Astrocyte of the cerebellum (primary cell): ENCODE data around the gene TMCC3.

Experiments
- DNase-seq: peaks from one replicate; pipeline ENCODE4 v3.0.0-alpha.2; 2011; ENCODE audit warnings: low read depth
- H3K4me3 ChIP-seq: 2 replicates; pipeline ENCODE4 v1.5.1; 2011; ENCODE audit warnings: mild to moderate bottlenecking, low read depth, low read length, moderate library complexity
- in situ Hi-C: cut with HindIII; loops from 2 replicates; pipeline ENCODE4 v1.10.0; 2017; ENCODE audit warnings: low sequenced_read_pairs
- TF ChIP-seq, protein P1 (sequence below): IDR thresholded peaks from 2 replicates; pipeline ENCODE4 v1.5.1; 2012; ENCODE audit warnings: low read length, low read depth, moderate library complexity, mild to moderate bottlenecking; ENCODE audit errors: missing control alignments

TMCC3 gene

DNA sequence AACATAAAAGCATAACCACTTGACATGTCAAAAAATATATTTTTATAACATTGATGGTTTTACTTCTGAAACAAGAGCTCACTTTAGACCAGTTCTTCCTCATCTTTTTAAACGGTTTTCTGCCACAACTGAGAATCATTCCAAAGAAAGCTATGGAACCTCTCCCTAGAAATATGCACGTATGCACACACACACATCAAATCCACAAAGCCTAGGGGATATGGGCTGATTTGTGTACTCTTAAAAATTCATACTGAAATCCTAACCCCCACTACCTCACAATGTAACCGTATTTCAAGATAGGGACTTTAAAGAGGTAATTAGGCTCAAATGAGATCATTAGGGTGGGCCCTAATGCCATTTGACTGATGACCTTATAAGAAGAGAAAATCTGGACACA is 19.3 kb downstream of the TMCC3 start:
- H3K4me3 ChIP-seq, result no peak overlapping the region
- TF ChIP-seq, protein P1, sequence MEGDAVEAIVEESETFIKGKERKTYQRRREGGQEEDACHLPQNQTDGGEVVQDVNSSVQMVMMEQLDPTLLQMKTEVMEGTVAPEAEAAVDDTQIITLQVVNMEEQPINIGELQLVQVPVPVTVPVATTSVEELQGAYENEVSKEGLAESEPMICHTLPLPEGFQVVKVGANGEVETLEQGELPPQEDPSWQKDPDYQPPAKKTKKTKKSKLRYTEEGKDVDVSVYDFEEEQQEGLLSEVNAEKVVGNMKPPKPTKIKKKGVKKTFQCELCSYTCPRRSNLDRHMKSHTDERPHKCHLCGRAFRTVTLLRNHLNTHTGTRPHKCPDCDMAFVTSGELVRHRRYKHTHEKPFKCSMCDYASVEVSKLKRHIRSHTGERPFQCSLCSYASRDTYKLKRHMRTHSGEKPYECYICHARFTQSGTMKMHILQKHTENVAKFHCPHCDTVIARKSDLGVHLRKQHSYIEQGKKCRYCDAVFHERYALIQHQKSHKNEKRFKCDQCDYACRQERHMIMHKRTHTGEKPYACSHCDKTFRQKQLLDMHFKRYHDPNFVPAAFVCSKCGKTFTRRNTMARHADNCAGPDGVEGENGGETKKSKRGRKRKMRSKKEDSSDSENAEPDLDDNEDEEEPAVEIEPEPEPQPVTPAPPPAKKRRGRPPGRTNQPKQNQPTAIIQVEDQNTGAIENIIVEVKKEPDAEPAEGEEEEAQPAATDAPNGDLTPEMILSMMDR, result no peak
- in situ Hi-C loops, result loop anchor here (5.0 kb wide), 1 partner anchor 69 kb away; no protein-coding TSS in a partner anchor
- no peak for DNase-seq

GRCh38 chr12:94628819-94629472 is 21.4 kb downstream of the TMCC3 start:
- TF ChIP-seq, protein P1, result no peak
- in situ Hi-C loops, result no loop called here
- DNase-seq, result no peak

DNA sequence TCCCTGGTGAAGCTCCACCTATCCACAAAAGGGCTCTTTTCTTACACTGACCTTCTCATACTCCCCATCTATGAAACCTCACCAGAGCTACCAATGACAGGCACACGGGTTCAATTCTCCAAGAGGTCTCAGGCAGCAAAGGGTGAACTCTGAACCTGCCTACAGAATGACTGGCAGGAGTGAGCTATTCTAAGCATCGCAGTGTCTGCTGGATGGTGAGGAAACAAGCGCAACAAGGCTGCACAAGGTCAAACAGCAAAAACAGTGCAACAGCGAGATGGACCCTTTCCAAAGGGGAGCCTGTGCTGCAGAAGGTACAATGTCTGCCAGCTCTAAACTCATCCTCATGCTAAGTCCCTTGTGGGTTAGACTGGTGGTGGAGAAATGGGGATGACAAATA is 22.0 kb downstream of the TMCC3 start:
- in situ Hi-C loops, result no loop called here
- H3K4me3 ChIP-seq, result no peak overlapping the region
- TF ChIP-seq, protein P1, result no peak
- no peak for DNase-seq

More at GRCh38 chr12:94628819-94629472, 21.4 kb downstream of the TMCC3 start:
- no peak overlapping the region for H3K4me3 ChIP-seq

DNA sequence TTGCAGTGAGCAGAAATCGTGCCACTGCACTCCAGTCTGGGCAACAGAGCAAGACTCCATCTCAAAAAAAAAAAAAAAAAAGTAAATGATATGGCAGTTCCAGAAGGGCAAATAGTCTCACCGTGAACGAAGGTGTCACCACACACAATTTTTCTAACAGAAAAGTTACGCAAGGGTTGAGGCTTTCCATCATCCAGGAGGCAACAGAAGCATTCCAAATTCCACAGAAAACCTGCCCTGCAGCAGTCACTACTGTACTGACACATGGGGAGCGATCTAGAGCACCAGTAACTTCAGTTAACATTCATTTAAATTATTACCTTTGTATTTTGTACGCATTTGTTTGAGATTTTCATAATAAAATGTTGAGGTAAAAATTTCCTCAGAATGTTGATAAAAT is 24.8 kb downstream of the TMCC3 start:
- no peak for DNase-seq
- in situ Hi-C loops, result no loop called here
- H3K4me3 ChIP-seq, result no peak overlapping the region
- TF ChIP-seq, protein P1, result no peak

- TF ChIP-seq, protein P1, result no peak
- DNase-seq, result no peak
- H3K4me3 ChIP-seq, result no peak overlapping the region
- in situ Hi-C loops, result loop anchor here (5.0 kb wide), 1 partner anchor 89 kb away; no protein-coding TSS in a partner anchor
Observed at GRCh38 chr12:94623161-94623920, 27.0 kb downstream of the TMCC3 start.

- no peak for DNase-seq
- in situ Hi-C loops, result loop anchor here (5.0 kb wide), 1 partner anchor 90 kb away; no protein-coding TSS in a partner anchor
- H3K4me3 ChIP-seq, result no peak overlapping the region
- TF ChIP-seq, protein P1, result no peak
Observed at GRCh38 chr12:94622475-94622874, 27.9 kb downstream of the TMCC3 start.
